ENCODE measurements around the gene HOXD8.

- TF ChIP-seq CTCF (conservative IDR thresholded peaks at IDR 0.05) = no peak
- no peak for TF ChIP-seq EZH2 (IDR thresholded peaks at IDR 0.05; ENCODE audit: low read depth)
Observed at GRCh38 chr2:176161825-176162626, 32.5 kb downstream of the HOXD8 start.
